K562 (cell line): ENCODE data around the gene HEXIM1. TPM values are rescaled to one million over a fixed set of nuclear protein-coding genes. Genes with fewer than 3 reads are reported as not detected.
A peak's percentile ranks its signal among the peaks of the same experiment; 100 is the strongest.

ENCODE experiments used
- ASH1L ChIP-seq: fragments of 450-650 bp; IDR thresholded peaks from 2 replicates; pipeline ENCODE4 v1.6.1; 2018; ENCODE audit warnings: borderline replicate concordance, mild to moderate bottlenecking, low read depth; ENCODE audit not compliant: partially characterized antibody
- COPS2 ChIP-seq: fragments of 450-650 bp; conservative IDR thresholded peaks from 2 replicates; pipeline ENCODE4 v1.6.1; 2016; ENCODE audit warnings: mild to moderate bottlenecking, moderate library complexity
- GABPA ChIP-seq: fragments of 200-800 bp; sonication (Bioruptor generic); conservative IDR thresholded peaks from 2 replicates; pipeline ENCODE4 v1.6.1; 2016; ENCODE audit warnings: low read depth, missing genetic modification characterization, missing compliant biosample characterization
- GATA2 ChIP-seq: sonication (generic); formaldehyde crosslinking; IDR thresholded peaks from 2 replicates; pipeline ENCODE4 v1.4.0; 2020; ENCODE audit warnings: mild to moderate bottlenecking, missing genetic modification reagents
- HES1 ChIP-seq: fragments of 450-650 bp; IDR thresholded peaks from 2 replicates; pipeline ENCODE4 v1.6.1; 2016; ENCODE audit warnings: low read depth, mild to moderate bottlenecking, moderate library complexity
- HINFP ChIP-seq: fragments of 450-650 bp; conservative IDR thresholded peaks from 2 replicates; pipeline ENCODE4 v1.6.1; 2016; ENCODE audit warnings: missing genetic modification characterization, low read depth, mild to moderate bottlenecking, control low read depth, missing compliant biosample characterization
- HLTF ChIP-seq: fragments of 450-650 bp; IDR thresholded peaks from 2 replicates; pipeline ENCODE4 v1.6.1; 2016
- ILF3 ChIP-seq: fragments of 450-650 bp; IDR thresholded peaks from 2 replicates; pipeline ENCODE4 v1.6.1; 2018; ENCODE audit warnings: antibody characterized with exemption, mild to moderate bottlenecking, moderate library complexity, borderline replicate concordance
- MLX ChIP-seq, 2 experiments: fragments of 450-650 bp in 1 of 2; sonication (generic) in 1 of 2; formaldehyde crosslinking; conservative IDR thresholded peaks; 2 replicates each; pipeline versions ENCODE4 v1.4.0 to v1.8.1; 2020 to 2022; ENCODE audit warnings: mild to moderate bottlenecking in 1 of 2, missing genetic modification reagents in 1 of 2
- MTF1 ChIP-seq: fragments of 250-450 bp; sonication (Bioruptor Pico); IDR thresholded peaks from 2 replicates; pipeline ENCODE4 v1.9.0; 2021; ENCODE audit warnings: moderate library complexity, mild to moderate bottlenecking, inconsistent platforms, borderline replicate concordance
- PHF8 ChIP-seq: fragments of 200-600 bp; sonication (generic); IDR thresholded peaks from 2 replicates; pipeline ENCODE4 v1.6.1; 2012; ENCODE audit warnings: mixed run types, mild to moderate bottlenecking, inconsistent platforms, low read length, moderate library complexity, borderline replicate concordance
- TCF7 ChIP-seq: sonication (generic); IDR thresholded peaks from 2 replicates; pipeline ENCODE4 v1.6.1; 2016; ENCODE audit warnings: antibody characterized with exemption, borderline replicate concordance
- TEAD4 ChIP-seq, 2 experiments: sonication (generic) in 1 of 2; formaldehyde crosslinking in 1 of 2; IDR thresholded peaks; 2 replicates each; pipeline versions ENCODE4 v1.6.1 to v1.8.0; 2012 to 2022; ENCODE audit warnings: borderline replicate concordance in 1 of 2, inconsistent platforms in 1 of 2, low read length in 1 of 2, mild to moderate bottlenecking in 1 of 2, missing genetic modification reagents in 1 of 2
- ZC3H8 ChIP-seq: fragments of 450-650 bp; IDR thresholded peaks from 2 replicates; pipeline ENCODE4 v1.6.1; 2017
- ZNF445 ChIP-seq: fragments of 250-450 bp; sonication (Bioruptor Pico); IDR thresholded peaks from 2 replicates; pipeline ENCODE4 v1.4.0; 2020; ENCODE audit warnings: low read depth, mild to moderate bottlenecking, moderate library complexity
- ZNF778 ChIP-seq: fragments of 450-650 bp; formaldehyde crosslinking; IDR thresholded peaks from 2 replicates; pipeline ENCODE4 v1.4.0; 2020; ENCODE audit warnings: mild to moderate bottlenecking, moderate library complexity
- polyA plus RNA-seq, 8 experiments: library from polyadenylated mRNA; depleted of rRNA in 4 of 8; stranded (reverse) in 5 of 8; unstranded in 3 of 8; fragments of >200 nt; fragmentation: Nextera tagmentation in 2 of 8; fragmentation: Illumina TruSeq in 1 of 8; extraction: Ambion mirVana in 2 of 8; extraction: Trizol in 1 of 8; gene quantifications; 2 replicates each; pipeline versions ENCODE4 v1.2.1 to v1.2.3, GENCODE V29; 2011 to 2014; ENCODE audit warnings: inconsistent platforms in 1 of 8, missing spikeins in 1 of 8
- total RNA-seq, 7 experiments: library from RNA; depleted of rRNA in 6 of 7; stranded (reverse); fragments of >200 nt in 6 of 7; fragmentation: Illumina TruSeq in 2 of 7; extraction: Trizol in 2 of 7; gene quantifications; 2 replicates each; pipeline versions ENCODE4 v1.2.1 to v1.2.3, GENCODE V29; 2011 to 2021; ENCODE audit warnings: low replicate concordance in 1 of 7
- TF ChIP-seq, protein P1 (sequence below): fragments of 450-650 bp; IDR thresholded peaks from 2 replicates; pipeline ENCODE4 v1.6.1; 2017; ENCODE audit warnings: antibody characterized with exemption
- TF ChIP-seq, protein P2 (sequence below): fragments of 450-650 bp; formaldehyde crosslinking; IDR thresholded peaks from 2 replicates; pipeline ENCODE4 v1.4.0; 2020; ENCODE audit warnings: mild to moderate bottlenecking, moderate library complexity

HEXIM1 gene
- total and polyA plus RNA-seq, 9 of the 15 experiments (the other 6 are each of a cell fraction or from before 2014, with no cell fraction given), result 1.4 to 28.3 (median 9.1) TPM

DNA sequence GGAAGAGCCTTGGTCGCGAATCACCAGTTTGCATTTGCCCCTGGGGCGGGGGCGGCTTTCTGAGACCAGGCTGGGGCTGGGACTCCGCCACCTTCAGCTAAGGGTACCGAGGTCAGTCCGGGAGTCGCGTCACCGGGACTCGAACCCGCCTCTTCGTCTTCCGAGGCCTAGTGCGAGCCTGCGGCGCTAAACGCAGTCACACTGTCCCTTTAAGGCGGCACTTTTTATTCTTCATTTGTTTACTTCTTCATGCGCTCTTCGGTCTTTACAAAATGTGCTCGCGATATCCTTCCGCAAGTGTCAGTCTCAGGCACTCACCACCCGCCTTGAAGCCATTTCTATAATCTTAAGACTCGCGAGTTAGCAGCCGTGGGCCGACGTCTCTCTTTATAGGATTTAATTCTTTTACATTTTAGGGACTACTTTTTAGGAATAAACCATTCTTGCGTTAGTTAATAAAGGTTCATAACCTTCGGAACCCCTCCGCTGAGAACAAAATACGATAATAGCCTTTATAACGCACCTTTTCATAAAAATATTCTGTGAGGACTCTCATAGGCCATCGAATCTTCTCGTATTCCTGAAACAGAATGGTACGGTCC lies 593 bp upstream of the HEXIM1 start (continued):
- 0 out of 4 replicates have a peak, but pooled peaks of 1 of the 2 experiments have one; percentile 65 for TF ChIP-seq MLX (CRISPR knock-in tag; conservative IDR thresholded peaks at IDR 0.05)
- peak; percentile 91 for TF ChIP-seq ILF3
- TF ChIP-seq, protein P1, sequence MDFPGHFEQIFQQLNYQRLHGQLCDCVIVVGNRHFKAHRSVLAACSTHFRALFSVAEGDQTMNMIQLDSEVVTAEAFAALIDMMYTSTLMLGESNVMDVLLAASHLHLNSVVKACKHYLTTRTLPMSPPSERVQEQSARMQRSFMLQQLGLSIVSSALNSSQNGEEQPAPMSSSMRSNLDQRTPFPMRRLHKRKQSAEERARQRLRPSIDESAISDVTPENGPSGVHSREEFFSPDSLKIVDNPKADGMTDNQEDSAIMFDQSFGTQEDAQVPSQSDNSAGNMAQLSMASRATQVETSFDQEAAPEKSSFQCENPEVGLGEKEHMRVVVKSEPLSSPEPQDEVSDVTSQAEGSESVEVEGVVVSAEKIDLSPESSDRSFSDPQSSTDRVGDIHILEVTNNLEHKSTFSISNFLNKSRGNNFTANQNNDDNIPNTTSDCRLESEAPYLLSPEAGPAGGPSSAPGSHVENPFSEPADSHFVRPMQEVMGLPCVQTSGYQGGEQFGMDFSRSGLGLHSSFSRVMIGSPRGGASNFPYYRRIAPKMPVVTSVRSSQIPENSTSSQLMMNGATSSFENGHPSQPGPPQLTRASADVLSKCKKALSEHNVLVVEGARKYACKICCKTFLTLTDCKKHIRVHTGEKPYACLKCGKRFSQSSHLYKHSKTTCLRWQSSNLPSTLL, result no peak
- TF ChIP-seq HINFP (tag), result no peak
- peak; percentile 47; the same call in 1 of the 2 replicates for TF ChIP-seq PHF8
- no peak for TF ChIP-seq COPS2
- peak; percentile 54 for TF ChIP-seq GABPA (tag)
- TF ChIP-seq, protein P2, sequence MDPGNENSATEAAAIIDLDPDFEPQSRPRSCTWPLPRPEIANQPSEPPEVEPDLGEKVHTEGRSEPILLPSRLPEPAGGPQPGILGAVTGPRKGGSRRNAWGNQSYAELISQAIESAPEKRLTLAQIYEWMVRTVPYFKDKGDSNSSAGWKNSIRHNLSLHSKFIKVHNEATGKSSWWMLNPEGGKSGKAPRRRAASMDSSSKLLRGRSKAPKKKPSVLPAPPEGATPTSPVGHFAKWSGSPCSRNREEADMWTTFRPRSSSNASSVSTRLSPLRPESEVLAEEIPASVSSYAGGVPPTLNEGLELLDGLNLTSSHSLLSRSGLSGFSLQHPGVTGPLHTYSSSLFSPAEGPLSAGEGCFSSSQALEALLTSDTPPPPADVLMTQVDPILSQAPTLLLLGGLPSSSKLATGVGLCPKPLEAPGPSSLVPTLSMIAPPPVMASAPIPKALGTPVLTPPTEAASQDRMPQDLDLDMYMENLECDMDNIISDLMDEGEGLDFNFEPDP, result no peak
- no peak for TF ChIP-seq GATA2 (CRISPR knock-in tag)
- TF ChIP-seq ZNF778 (CRISPR knock-in tag), result no peak
- TF ChIP-seq TEAD4 (IDR thresholded peaks at IDR 0.05; ENCODE audit: low read length), result peak; percentile 64
- TF ChIP-seq TEAD4 (CRISPR knock-in tag; IDR thresholded peaks at IDR 0.05; ENCODE audit: borderline replicate concordance), result no peak
- TF ChIP-seq ZC3H8, result 0 out of 2 replicates have a peak, but pooled peaks have one; percentile 79
- no peak for TF ChIP-seq HES1
- peak; percentile 81 for TF ChIP-seq ASH1L
- TF ChIP-seq ZNF445 (CRISPR knock-in tag), result no peak; the same call in 1 of the 2 replicates
- no peak for TF ChIP-seq TCF7
- peak; percentile 74; the same call in 1 of the 2 replicates for TF ChIP-seq HLTF
- TF ChIP-seq MTF1, result 0 out of 2 replicates have a peak, but pooled peaks have one; percentile 57
